NCI-H2029 treated with DMSO at 0.1 percent for 48 hours (cell line): Measurements from ENCODE around the gene TRPM3.

Experiments used
- DNase-seq: peaks from one replicate; lab custom pipeline; 2025; lab: John Stamatoyannopoulos, UW

The TRPM3 gene

GRCh38 chr9:70553707-70554673 is 567.4 kb downstream of the TRPM3 start:
- DNase-seq = no peak

- no peak for DNase-seq
Observed at GRCh38 chr9:70552561-70552960, 568.9 kb downstream of the TRPM3 start.

DNA sequence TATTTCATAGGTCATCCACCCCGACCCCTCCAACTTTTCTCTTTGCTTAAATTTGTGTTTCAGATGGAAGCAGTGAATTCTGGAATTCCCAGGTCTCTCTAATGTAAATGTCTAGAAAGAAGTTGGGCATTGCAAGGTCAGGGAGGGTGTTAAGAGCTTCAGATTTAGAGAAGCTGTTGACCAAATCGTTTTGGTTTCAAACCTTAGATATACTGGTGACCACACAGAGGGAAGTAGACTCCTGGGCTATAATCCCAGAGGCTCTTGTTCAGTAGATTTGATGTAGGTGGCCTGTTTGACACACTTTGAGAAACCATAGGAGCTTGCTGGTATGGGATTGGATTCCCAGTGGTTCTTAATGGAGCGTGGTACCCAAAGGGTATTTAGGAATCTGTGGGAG is 569.6 kb downstream of the TRPM3 start:
- no peak for DNase-seq

GRCh38 chr9:70551396-70551795 is 570.0 kb downstream of the TRPM3 start:
- DNase-seq = no peak

DNA sequence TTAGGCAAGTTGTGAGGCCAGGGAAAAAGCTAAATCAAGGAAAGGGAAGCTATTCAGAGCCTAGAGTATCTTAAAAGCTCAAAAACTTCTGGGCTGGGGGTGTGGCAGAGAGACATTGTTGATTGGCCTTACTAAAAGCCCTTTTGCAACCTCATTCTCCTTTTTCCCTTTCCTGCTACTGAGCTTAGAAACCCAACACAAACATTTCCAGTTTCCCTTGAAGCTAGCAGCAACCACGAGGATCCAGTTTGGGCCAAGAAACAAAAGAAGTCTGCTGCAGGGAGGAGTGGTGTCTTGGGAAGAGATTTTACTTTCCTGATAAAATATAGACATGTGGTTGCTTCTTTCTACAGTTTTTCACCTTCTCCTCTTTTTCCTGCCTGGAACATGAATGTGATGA is 571.5 kb downstream of the TRPM3 start:
- no peak for DNase-seq

DNA sequence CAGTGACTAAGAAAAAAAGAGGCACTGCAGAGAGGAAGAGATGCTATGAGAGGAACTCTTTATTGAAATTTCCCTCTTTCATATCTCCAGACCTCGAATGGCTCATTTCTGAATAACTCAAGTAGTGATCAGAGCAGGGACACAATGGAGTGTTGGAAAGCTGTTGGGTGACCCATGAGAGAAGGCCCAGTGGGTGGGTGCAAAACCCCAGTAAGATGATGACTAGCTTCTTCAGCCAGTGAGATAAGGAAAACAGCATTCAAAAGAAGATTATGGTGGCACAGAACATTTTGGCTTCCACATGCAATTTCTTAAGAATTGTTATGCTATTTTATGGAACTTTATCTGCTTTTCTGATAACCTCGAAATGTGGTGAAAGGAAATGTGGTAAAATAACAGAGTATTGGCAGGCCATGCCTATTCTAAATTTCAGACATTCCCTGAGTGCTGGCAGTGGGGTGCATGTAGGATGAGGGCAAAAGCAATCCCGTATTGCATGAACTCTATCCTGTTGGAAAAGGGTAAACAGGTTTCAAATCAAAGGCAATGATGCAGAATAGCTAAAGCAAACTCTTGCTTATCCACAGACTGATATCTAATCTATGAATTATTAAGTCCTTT is 579.0 kb downstream of the TRPM3 start:
- DNase-seq = no peak

DNA sequence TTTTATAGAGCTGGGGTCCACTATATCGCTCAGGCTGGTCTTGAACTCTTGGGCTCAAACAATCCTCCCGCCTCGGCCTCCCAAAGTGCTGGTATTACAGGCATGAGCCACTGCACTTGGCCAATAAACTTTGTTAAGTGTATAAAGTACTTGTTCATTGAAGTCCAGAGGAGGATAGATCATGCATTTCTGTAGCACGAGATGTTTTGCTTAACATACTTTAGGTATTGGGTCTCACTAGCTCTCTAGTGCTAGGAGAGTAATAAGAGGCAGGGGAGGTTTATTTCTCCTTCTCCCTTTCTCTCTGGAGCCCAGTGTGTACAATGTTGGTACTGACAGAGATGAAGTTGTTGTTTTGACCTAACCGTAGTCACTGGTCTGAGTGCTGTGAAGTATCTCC is 581.4 kb downstream of the TRPM3 start:
- no peak for DNase-seq

GRCh38 chr9:70539526-70539925 is 581.9 kb downstream of the TRPM3 start:
- DNase-seq = no peak

GRCh38 chr9:70539001-70539400 is 582.4 kb downstream of the TRPM3 start:
- DNase-seq = no peak

DNA sequence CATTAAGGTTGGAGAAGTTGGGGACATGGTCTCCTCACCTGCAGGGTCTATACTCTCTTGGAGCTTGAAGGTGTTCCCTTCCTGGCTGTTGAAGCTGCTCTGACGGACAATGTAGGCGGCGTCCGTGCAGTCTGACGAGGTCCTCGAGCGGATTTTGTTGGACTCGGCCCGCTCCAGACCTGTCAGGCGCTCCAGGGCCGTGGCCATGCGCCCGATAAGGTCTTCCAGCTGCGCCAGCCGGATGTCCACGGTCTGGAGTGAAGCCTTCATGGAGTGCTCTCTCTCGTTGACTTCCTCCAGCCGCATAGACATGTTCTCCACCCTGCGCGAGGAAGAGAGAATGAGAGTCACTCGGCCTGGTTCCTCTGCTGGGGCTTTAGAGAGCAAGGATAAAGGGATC is 584.3 kb downstream of the TRPM3 start:
- DNase-seq = no peak

DNA sequence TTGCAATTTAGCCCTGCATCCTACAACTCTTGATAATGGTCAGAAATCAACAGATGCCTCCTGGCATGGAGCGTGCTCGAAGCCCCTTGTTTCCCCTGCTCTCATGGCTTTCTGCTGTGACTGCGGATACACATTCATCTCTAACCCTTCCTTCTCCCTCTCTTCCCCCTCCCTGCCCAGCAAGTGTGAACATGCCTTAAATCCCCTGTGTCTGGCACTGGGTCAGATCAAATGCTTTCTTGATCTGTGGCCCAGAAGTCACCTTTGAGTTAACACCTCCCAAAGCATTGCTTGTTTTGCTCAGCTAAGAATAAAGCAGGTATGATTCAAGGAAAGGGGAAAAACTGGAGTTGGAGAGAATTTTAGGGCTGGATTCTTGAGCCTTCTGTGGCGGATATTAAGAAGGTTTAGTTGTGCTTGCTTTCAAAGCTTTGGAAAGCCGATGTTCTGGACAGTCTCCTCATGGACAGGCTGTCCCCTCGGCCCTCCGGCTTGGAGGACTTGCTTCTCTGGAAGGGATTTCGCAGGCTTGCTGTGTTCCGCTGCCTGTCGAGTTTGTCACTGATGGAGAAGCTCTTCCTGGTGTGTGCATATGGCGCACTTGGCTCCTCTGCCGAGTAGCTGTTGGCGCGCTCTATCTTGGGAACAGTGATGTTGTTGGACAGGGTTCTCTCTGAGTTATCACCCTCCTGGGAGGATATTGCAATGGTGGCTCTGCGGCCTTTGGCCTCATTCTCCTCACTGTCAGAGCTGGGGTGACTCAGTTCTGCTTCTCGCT is 585.7 kb downstream of the TRPM3 start:
- no peak for DNase-seq

- no peak for DNase-seq
Observed at GRCh38 chr9:70534471-70534870, 587.0 kb downstream of the TRPM3 start.

- no peak for DNase-seq
Observed at GRCh38 chr9:70534061-70534460, 587.4 kb downstream of the TRPM3 start.

- no peak for DNase-seq
Observed at GRCh38 chr9:70533492-70533891, 587.9 kb downstream of the TRPM3 start.

DNA sequence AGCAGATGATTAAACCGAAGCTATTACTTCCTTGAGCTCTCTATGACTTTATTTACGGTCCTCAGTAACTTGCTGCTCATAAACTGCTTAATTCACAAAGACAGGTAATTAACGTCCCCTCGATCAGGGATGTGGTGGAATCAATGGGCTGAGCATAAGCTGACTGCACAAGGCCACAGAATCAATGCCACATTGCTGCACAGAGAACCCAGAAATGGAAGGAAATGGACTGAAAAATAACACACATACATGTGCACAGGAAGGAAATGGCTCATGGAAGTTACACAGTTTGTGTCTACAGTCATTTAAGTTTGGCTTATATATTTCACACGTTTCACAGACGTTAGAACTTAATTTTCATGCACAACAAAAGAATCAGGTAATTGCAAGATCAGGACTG is 588.7 kb downstream of the TRPM3 start:
- no peak for DNase-seq

- no peak for DNase-seq
Observed at GRCh38 chr9:70531311-70531710, 590.1 kb downstream of the TRPM3 start.

GRCh38 chr9:70530716-70531115 is 590.7 kb downstream of the TRPM3 start:
- DNase-seq = no peak

- no peak for DNase-seq
Observed at GRCh38 chr9:70529833-70530232, 591.6 kb downstream of the TRPM3 start.

DNA sequence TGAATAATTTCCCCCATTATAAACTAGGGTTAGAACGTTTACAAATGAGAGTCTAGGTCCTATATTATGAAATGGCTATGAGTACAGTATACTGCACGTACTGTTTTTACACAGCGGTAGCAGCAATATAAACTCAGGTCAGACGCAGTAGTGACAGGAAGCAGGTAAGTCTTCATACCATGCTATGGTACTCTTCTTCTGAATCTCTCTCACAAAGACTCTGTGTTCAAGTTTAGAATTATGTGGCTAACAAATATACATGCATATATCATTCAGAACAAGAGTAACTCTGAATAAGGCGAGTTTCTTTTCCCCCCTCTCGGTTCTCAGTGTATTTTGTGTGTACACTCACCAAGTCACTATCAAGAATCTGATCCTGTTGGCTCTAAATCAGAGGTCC is 592.0 kb downstream of the TRPM3 start:
- no peak for DNase-seq

DNA sequence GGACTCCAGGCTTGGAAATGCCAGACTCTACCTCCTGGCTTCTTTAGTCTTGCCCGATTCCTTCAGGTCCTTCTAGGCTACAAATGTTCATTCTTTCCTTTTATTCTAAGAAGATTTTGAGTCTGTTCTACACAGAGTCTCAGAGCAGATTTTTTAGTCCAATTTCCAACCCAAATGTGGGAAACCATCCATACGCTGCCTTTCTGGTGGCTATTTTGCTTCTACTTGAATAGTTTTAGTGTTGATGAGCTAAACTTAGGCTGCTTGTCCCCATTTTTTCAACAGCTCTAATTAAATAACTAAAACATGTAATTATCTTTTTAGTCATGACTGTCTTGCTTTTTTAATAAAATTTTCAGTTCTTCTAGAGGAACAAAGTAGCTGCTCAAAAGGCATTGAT is 594.5 kb downstream of the TRPM3 start:
- DNase-seq = no peak

GRCh38 chr9:70525519-70525918 is 595.9 kb downstream of the TRPM3 start:
- no peak for DNase-seq

DNA sequence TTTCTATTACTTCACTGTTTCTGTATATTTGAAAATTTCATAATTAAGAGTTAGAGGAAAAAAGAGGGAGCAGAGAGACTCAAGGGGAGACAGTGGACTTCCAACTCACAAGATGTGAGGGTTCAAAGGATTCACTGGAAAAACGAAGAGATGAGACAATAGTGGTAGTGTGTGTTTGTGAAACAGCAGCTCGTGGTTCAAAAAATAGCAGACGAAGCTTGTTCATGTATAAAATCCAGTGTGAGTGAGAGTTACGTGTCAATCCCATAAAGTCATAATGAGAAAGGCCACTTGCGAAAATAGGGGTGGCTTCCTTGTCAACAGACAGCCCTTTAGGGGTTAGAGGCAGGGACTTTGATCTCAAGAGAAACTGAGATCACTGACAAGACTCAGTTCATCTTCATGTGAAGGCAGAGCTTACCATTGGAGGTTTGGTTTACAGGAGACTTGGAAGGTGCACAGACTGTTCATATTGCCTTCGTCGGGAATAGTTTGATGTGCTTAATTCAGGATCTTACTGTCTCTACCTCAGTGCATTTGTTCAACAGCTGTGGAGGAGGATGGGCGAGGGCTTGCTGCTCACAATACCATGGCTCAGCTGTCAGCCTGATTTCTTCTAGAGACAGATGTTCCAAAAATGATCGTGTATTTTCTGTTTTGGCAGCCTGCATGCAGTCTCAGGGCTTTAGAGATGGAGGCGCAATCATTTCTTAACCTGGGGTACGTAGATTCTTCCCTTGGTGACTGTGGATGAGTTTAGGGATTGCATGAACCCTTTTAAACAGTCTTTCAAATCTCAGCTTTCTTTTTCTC is 601.3 kb downstream of the TRPM3 start:
- no peak for DNase-seq
